UCSD-AML1 (cell line): ENCODE measurements around the gene RAD51C.
"Not testable (repeated sequence)": the region's sequence is repeated elsewhere in the genome, so short reads cannot be mapped to it uniquely, and the experiment has no call there.

ENCODE experiments used
- DNase-seq: peaks from one replicate; lab custom pipeline; 2025; ENCODE audit not compliant: unreplicated experiment; lab: John Stamatoyannopoulos, UW

The RAD51C gene

DNA sequence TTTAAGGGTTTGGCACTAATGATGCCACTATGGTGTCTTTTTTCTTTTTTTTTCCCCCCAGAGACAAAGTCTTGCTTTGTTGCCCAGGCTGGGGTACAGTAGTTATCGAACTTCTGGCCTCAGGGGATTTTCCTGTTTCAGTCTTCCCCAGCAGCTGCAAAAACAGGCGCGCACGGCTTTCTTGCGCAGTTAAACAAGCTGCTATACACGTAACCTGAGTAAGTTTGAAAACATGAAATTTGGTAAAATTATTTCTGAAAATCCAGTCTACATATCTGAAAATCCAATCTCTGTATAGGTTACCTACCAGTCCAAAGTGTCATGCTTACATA, 12.4 kb upstream of the RAD51C start:
- DNase-seq: no peak

DNA sequence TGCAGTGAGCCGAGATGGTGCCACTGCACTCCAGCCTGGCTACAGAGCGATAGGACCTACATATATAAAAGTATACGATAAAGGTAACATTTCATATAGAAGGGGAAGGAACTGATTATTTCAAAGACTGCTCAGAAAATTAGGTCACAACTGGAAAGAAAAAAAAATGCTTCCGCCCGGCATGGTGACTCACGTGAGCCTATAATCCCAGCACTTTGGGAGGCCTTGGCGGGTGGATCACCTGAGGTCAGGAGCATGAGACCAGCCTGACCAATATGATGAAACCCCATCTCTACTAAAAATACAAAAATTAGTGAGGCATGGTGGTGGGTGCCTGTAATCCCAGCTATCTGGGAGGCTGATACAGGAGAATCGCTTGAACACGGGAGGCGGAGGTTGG, 8.4 kb upstream of the RAD51C start:
- DNase-seq: no peak

DNA sequence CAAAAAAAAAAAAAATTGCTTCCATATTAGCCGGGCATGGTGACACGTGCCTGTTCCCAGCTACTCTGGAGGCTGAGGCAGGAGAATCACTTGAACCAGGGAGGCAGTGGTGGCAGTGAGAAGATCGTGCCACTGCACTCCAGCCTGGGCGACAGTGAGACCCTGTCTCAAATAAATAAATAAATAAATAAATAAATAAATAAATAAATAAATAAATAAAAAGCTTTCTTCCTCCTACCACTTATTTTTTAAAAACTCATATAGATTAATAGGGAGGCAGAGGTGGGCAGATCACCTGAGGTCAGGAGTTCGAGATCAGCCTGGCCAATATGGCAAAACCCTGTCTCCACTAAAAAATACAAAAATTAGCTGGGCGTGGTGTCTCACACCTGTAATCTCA, 7.9 kb upstream of the RAD51C start:
- not testable (repeated sequence) for DNase-seq

DNA sequence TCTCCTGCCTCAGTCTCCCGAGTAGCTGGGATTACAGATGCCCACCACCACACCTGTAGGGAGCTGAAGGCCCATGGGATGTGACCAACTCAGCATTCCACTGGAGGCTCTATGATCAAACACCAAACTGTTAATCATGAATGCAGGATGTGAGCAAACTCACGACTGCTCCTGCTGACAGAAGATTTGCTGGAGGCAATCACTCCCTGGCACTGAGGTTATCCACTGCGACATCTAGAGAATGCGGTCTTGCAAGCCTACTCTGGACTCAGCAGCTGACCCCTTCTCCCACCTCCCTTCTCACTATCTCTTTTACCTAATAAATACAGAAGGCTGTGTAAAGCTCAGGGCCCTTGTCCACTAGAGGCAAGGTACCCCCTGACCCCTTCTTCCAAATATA, 5.4 kb upstream of the RAD51C start:
- no peak for DNase-seq

DNA sequence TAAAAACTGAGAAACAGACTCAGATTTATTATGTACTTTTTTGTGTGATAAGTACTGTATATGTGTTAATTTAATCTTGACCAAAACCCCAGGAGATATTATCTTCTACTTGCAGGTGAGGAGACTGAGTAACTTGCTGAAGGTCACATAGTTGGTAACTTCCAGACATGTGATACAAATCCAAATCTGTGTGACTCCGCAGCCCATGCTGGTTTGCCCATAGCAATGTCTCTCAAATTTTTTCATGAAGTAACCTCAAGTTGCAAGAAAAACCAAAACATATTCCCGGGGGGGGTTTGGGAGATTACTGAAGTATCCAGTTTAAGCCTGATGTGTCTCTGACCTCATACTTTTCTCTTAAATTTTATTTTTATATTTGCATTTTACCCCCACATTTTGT, 3.9 kb upstream of the RAD51C start:
- no peak for DNase-seq

DNA sequence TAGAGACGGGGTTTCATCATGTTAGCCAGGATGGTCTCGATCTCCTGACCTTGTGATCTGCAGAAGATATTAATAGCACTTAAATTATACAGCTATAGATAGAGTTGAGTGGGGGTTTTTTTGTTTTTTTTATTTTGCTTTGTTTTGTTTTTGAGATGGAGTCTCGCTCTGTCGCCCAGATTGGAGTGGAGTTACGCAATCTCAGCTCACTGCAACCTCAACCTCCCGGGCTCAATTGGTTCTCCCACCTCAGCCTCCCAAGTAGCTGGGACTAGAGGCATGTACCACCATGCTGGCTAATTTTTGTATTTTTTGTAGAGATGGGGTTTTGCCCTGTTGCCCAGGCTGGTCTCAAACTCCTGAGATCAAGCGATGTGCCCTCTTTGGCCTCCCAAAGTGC, 2.4 kb upstream of the RAD51C start:
- DNase-seq: not testable (repeated sequence)

DNA sequence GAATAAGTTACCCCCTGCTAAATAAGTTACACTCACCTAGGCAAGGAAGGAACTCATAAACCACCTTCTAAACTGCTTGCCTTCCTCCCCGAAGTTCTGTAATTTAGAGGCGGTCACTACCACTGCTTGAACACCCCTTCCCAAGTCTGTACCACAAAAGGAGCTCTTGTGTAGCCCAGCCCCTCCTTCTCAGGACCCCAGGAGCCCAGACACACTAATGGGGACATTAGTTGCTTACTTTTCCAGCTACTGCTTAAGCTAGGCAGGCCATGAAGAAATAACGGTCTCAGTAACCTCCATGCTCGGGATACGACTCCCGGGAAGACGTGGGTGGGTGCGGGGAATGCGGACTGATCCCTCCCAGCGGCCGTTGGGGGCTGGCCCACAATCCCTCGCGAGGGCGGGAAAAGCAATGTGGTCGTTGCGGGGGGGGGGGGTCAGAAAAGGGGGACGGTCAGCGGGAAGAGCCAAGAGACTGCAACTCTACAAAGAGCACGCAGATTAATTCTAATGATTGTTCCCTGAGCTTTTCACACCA, 632 bp upstream of the RAD51C start, which contains the start of gene TEX14:
TEX14 (minus strand) TSS at position 345 of the 538 bp plus-strand sequence. CDS start 40,044 bp downstream, outside the sequence.
- no peak for DNase-seq

DNA sequence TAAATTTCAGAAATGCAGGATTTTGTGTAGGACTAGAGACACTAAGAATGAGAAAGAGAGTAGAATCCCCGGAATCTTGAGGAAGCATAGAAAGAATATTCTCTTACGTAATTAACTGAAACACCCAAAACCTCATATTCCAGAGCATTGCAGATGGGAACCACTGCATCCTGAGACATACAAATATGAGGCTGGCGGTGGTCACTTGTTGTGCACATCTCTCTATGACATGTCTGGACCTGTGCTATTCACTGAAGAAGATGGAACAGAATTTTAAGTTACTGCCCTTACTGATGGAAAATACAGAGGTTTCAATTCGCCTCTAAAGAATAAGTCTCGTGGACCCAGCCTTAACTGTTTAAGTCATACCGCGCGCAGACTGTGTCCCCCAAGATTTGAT, 806 bp downstream of the RAD51C start:
- DNase-seq: no peak

DNA sequence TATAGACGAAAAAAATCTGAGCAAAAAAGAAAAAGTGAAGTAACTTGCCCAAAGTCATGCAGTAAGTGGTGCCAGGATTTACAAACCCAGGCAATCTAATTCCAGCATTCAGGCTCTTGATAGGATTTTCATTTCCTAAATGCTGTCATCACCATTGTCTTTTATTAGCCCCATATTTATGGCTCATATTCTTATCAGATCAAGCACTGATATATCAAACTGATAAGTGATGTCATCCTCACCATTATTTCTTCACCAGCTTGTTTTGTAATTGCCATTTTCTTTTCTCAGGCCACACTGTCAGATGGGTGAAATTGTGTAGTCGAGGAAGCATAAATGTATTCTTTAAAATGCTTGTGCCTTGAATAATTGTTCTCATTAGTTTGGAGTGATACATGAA, 1.3 kb downstream of the RAD51C start:
- no peak for DNase-seq

DNA sequence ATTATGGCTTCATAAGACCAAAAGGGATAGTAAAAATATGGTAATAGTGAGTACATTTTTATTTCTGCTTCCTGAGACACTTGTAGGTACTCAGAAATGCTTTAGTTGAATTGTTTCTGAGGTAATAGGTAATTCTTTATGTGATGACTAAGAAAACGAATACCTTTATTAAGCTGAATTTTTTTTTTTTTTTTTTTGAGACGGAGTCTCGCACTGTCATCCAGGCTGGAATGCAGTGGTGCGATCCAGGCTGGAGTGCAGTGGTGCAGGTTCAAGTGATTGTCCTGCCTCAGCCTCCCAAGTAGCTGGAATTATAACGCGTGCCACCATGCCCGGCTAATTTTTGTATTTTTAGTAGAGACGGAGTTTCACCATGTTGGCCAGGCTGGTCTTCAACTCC, 1.9 kb downstream of the RAD51C start:
- DNase-seq: no peak

DNA sequence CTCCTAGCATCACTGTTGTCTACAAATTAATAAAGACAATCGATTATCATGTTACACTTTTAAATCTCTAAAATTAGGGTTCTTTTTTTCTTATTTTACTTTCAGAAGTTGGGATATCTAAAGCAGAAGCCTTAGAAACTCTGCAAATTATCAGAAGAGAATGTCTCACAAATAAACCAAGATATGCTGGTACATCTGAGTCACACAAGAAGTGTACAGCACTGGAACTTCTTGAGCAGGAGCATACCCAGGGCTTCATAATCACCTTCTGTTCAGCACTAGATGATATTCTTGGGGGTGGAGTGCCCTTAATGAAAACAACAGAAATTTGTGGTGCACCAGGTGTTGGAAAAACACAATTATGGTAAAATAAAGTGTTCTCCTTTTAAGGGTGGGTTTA, 2.4 kb downstream of the RAD51C start:
- DNase-seq: no peak

DNA sequence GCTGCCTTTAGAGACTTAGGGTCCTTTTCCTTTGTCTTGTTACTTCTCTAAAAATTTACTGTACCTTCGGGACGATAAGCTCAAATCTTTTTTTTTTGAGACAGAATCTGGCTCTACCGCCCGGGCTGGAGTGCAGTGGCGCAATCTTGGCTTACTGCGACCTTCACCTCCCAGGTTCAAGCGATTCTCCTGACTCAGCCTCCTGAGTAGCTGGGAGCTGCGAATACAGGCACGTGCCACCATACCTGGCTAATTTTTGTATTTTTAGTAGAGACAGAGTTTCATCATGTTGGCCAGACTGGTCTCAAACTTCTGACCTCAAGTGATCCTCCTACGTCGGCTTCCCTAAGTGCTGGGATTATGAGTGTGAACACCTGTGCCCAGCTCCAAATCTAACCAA, 7.4 kb downstream of the RAD51C start:
- no peak for DNase-seq

DNA sequence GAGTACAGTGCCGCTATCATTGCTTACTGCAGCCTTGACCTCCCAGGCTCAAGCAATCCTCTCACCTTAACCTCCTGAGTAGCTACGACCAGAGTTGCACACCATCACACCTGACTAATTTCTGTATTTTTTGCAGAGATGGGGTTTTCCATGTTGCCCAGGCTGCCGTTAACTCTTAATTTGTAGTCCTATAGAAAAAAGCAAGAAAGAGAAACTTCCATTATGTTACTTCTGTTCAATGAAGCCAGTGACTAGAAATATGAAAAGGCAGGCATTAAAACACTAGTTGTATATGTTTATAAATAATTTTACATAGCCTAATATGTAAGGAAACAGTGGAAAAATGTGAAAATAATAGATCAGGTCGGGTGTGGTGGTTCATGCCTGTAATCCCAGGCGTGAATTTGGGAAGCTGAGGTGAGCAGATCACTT, 9.7 kb downstream of the RAD51C start:
- DNase-seq: no peak

DNA sequence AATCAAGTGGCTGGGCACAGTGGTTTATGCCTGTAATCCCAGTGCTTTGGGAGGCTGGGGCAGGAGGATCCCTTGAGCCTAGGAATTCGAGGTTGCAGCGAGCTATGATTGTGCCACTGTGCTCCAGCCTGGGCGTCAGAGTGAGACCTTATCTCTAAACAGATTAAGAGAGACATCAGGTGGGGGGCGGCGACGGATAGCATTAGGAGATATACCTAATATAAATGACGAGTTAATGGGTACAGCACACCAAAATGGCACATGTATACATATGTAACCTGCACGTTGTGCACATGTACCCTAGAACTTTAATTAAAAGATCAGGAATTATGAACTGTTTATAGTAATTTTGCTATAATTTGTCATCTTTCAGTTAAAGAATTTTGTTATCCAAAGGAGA, 10.3 kb downstream of the RAD51C start:
- DNase-seq: no peak

DNA sequence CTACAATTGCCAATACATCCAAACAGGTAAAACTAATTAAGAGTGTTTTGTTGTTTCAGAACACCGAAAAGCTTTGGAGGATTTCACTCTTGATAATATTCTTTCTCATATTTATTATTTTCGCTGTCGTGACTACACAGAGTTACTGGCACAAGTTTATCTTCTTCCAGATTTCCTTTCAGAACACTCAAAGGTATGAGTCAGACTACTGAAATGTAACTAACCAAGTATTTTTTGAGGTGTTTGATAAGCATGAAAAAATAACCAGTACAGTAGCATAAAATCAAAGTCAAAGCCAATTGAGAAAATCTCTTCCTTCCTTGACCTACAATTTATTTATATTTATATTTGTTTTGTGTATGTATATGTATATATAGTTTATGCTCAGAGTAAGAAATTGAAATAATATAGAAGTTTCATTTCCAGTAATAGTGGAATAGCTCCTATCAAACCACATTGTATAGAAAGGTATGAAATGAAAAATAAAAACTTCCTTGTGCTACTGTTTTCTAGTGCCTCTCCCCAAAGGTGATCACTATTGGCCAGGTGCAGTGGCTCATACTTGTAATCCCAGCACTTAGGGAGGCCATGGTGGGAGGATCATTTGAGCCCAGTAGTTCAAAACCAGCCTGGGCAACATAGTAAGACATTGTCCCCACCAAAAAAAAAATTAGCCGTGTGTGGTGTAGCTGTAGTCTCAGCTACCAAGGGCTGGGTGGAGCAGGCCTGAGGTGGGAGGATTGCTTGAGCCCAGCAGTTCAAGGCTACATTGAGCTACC, 10.9 kb downstream of the RAD51C start:
- no peak for DNase-seq

DNA sequence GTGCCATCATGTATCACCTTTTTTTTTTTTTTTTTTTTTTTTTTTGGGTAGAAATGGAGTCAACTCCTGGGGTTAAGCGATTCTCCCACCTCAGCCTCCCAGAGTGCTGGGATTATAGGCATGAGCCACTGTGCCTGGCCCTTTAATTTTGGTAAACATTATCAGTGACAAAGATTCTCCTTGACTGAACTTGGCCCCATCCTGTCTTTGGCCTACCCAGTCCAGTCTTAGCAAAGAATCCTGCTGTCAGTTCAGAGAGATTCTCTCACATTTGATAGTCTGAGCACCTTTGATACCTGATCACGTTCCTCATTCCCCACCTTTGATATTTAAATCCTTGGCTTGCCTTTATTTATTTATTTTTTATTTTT, 11.5 kb downstream of the RAD51C start:
- DNase-seq: no peak

DNA sequence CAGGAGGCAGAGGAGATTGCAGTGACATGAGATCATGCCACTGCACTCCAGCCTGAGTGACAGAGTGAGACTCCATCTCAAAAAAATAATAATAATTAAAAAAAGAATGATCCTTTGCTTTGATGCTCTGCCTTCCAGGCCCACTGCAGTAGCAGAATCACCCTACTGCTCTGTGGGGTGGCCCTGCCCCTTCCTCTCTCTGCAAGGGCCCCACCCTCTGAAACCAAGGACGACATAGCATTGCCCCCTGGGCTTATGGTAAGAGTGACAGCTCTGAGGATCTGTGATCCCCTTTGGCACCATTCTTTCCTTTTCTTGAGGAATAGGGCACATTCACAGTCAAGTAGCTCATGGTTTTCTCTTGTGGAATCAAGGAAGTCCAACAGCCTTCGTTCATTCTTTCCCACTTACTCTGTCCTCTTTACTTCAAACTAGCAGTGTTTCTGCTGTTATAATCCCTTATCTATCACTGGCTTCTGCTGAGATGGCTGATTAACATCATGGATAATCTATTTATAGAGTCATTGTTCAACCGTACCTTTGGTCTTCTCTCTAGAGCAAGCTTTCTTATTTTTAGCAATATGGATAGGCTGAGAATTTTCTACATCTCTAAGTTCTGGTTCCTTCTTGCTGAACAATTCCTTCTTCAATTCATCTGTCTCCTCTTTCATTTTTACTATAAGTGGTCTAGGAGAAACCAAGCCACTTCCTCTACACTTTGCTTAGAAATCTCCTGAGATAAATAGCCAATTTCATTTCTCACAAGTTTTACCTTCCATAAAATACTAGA, 14.1 kb downstream of the RAD51C start:
- DNase-seq: no peak

DNA sequence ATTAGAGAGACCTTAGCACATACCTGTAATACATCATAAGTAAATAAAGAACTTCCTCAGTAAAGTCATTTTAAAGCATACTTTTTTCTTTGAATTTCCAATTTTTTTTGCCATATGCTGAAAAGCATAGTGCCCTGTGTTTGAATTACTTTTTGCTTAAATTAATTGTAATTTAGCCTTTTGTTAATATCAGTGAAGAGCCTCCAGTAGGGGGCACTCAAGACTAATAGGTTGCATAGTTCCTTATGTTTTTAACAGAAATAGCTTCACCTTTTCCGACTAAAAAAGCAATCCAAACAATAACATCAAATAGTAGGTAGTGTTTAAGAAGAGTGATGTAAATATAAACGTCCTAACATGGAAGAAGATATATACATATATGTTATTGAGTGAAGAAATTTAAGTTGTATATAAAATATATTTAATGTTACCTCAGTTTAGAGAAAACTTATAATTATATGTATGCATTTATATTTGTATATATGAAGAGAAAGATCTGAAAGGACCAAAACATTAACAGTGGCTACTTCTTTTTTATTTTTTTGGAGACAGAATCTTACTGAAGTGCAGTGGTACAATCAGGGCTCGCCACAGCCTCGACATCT, 18.6 kb downstream of the RAD51C start:
- no peak for DNase-seq

DNA sequence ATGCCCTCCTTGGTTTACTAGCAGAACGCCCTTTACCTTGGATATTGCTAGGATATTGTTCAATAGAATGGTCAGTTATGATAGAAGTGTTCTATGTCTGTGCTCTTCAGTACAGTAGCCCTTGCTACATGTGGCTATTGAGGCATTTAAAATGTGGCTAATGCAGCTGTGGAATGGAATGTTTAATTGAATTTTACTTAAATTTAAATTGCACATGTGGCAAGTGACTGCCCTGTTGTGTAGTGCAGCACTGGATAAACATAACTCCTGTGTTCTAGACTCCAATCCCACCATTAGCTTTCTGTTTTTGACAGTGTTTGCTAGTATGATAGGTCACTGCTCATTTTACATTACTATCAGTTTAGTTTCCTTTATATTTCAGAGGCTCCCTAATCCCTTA, 29.9 kb downstream of the RAD51C start:
- DNase-seq: no peak

DNA sequence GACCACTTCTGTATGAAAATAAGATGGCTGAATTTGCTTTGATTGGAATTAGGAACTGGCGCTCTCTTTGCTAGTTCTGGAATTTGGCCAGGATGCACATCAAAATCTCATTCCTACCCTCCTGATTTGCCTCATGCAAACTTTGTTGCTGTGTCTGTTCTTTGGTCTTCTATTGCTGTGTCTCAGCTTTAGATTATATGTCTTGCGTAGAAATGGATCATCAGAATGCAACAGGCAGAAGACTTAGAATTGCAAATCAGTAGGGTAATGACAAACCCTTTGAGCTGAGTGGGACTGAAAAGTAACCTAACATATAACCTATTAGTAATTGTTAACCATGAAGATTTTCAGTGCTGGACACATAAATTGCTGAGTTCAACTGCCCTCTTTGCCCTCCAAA, 30.3 kb downstream of the RAD51C start:
- DNase-seq: no peak

DNA sequence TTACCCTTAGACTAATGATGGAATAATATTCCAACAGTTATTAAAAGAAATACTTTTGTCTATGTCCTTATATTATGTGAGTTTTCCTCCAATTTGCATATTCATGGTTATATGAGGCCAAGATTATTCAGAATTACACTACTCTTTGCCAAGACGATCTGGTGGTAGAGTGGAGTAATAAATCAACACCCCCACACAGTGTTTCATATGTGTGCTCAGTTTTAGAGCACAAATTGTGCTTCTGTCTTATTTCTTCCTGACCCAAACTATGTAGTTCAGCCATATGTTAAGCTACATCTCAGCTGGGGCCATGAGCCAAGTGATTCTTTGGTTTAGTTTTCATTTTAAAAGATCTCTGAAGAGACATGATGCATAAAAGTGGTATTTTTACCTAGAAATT, 36.4 kb downstream of the RAD51C start:
- DNase-seq: no peak

DNA sequence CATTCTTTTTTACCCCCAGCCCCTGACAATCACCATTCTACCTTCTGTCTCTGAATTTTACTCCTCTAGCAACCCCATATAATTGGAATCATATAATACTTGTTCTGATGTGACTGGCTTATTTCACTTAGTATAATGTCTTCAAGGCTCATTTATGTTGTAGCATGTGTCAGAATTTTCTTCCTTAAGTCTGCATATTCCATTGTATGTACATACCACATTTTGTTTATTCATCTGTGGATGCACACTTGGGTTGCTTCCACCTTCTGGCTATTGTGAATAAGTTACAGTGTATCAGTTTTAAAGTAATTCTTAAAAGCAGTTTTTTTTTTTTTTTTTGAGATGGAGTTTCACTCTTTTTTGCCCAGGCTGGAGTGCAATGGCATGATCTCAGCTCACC, 38.5 kb downstream of the RAD51C start:
- no peak for DNase-seq
